H1 (cell line): ENCODE measurements around the gene FSTL4. TPM values are rescaled to one million over a fixed set of nuclear protein-coding genes. Genes with fewer than 3 reads are reported as not detected.

Experiments used
- CTCF ChIA-PET: fragments of 300-600 bp; sonication (Branson Sonifier 250); formaldehyde crosslinking; loops from one replicate; lab custom pipeline; 2021; ENCODE audit not compliant: partially characterized antibody; lab: Charles Lee
- POLR2A ChIA-PET: fragments of 300-600 bp; sonication (Branson Sonifier 250); formaldehyde crosslinking; loops from one replicate; lab custom pipeline; 2021; ENCODE audit warnings: inconsistent platforms; ENCODE audit not compliant: partially characterized antibody; lab: Charles Lee
- DNase-seq, 2 experiments: peaks; one replicate each; pipeline versions ENCODE4 v3.0.0 to v3.0.0-alpha.2; 2010 to 2022; ENCODE audit warnings: low spot score in 2 of 2, low read depth in 1 of 2, mixed read lengths in 1 of 2
- FAIRE-seq: peaks from 2 replicates; lab custom pipeline; 2011; peaks lifted over from hg19 to GRCh38; lab: Jason Lieb, UNC
- H2AFZ ChIP-seq: 2 replicates; pipeline ENCODE4 v1.8.1; 2012; ENCODE audit warnings: low read length, inconsistent platforms
- H2AK5ac ChIP-seq: 2 replicates; pipeline ENCODE4 v1.6.1; 2013; ENCODE audit warnings: low read depth, low read length
- H2BK120ac ChIP-seq: replicated peaks from 2 replicates; pipeline ENCODE3; 2013; ENCODE audit warnings: low read depth, low read length, inconsistent platforms
- H2BK12ac ChIP-seq: 2 replicates; pipeline ENCODE4 v1.6.1; 2013; ENCODE audit warnings: low read depth, low read length
- H2BK15ac ChIP-seq: 2 replicates; pipeline ENCODE4 v1.6.1; 2013; ENCODE audit warnings: low read length
- H2BK20ac ChIP-seq: 2 replicates; pipeline ENCODE4 v1.6.1; 2013; ENCODE audit warnings: low read length
- H2BK5ac ChIP-seq: 2 replicates; pipeline ENCODE4 v1.6.1; 2013; ENCODE audit warnings: low read depth, low read length
- H3K14ac ChIP-seq: 2 replicates; pipeline ENCODE4 v1.6.1; 2013; ENCODE audit warnings: inconsistent platforms; ENCODE audit not compliant: insufficient read length
- H3K18ac ChIP-seq: 2 replicates; pipeline ENCODE4 v1.6.1; 2013; ENCODE audit warnings: low read length; ENCODE audit errors: extremely low read depth
- H3K23ac ChIP-seq: 2 replicates; pipeline ENCODE4 v1.6.1; 2013; ENCODE audit warnings: inconsistent platforms; ENCODE audit not compliant: insufficient read length
- H3K23me2 ChIP-seq: 2 replicates; pipeline ENCODE4 v1.6.1; 2013; ENCODE audit warnings: low read depth, low read length
- H3K27ac ChIP-seq: 2 replicates; pipeline ENCODE4 v1.6.1; 2011; ENCODE audit warnings: low read depth, low read length, inconsistent platforms
- H3K27me3 ChIP-seq, 4 experiments: replicated peaks in 1 of 4; 1 replicate in 1 of 4; 2 replicates in 3 of 4; pipeline versions ENCODE4 v1.6.1 to v1.8.1; 2011 to 2013; ENCODE audit warnings: low read length in 3 of 4, mild to moderate bottlenecking in 3 of 4, inconsistent platforms in 2 of 4, mixed read lengths in 2 of 4, moderate library complexity in 1 of 4; ENCODE audit not compliant: control insufficient read depth in 3 of 4, insufficient read depth in 3 of 4; ENCODE audit errors: extremely low read depth in 1 of 4
- H3K36me3 ChIP-seq, 4 experiments: 2 replicates each; pipeline versions ENCODE4 v1.6.1 to v1.8.1; 2011 to 2013; ENCODE audit warnings: mild to moderate bottlenecking in 4 of 4, low read length in 3 of 4, moderate library complexity in 2 of 4, control low read depth in 1 of 4, inconsistent platforms in 1 of 4; ENCODE audit not compliant: insufficient read depth in 4 of 4, control insufficient read depth in 2 of 4
- H3K4ac ChIP-seq: replicated peaks from 2 replicates; pipeline ENCODE3; 2013; ENCODE audit warnings: low read length, low read depth, mixed read lengths, inconsistent platforms; ENCODE audit not compliant: insufficient read length
- H3K4me1 ChIP-seq, 4 experiments: replicated peaks in 1 of 4; 1 replicate in 1 of 4; 2 replicates in 3 of 4; pipeline versions ENCODE4 v1.6.1 to v1.8.1; 2011 to 2013; ENCODE audit warnings: low read length in 3 of 4, inconsistent platforms in 2 of 4, mixed read lengths in 1 of 4; ENCODE audit not compliant: insufficient read depth in 4 of 4, control insufficient read depth in 3 of 4
- H3K4me2 ChIP-seq, 2 experiments: 2 replicates each; pipeline versions ENCODE4 v1.6.1 to v1.8.1; 2011 to 2013; ENCODE audit warnings: low read depth in 2 of 2, low read length in 2 of 2, control low read depth in 1 of 2, inconsistent platforms in 1 of 2, mild to moderate bottlenecking in 1 of 2; ENCODE audit not compliant: insufficient read depth in 1 of 2
- H3K4me3 ChIP-seq, 4 experiments: fragments of 200-600, 300-600 bp in 1 of 4; sonication (generic), shearing (Covaris generic), sonication (Bioruptor Twin) in 1 of 4; 2 replicates each; pipeline versions ENCODE4 v1.5.1 to v1.8.1; 2011 to 2016; ENCODE audit warnings: low read length in 4 of 4, low read depth in 3 of 4, control low read depth in 2 of 4, inconsistent platforms in 2 of 4, mild to moderate bottlenecking in 2 of 4, mixed read lengths in 1 of 4, moderate library complexity in 1 of 4; ENCODE audit not compliant: insufficient read depth in 2 of 4; ENCODE audit errors: extremely low read depth in 1 of 4
- H3K56ac ChIP-seq: replicated peaks from 2 replicates; pipeline ENCODE3; 2013; ENCODE audit warnings: low read depth, mild to moderate bottlenecking, mixed read lengths, low read length, inconsistent platforms; ENCODE audit not compliant: insufficient read length
- H3K79me1 ChIP-seq: 2 replicates; pipeline ENCODE4 v1.6.1; 2013; ENCODE audit warnings: low read depth, low read length, control low read depth
- H3K79me2 ChIP-seq, 2 experiments: 2 replicates each; pipeline versions ENCODE4 v1.6.1 to v1.8.1; 2012 to 2013; ENCODE audit warnings: low read length in 2 of 2, mild to moderate bottlenecking in 2 of 2, inconsistent platforms in 1 of 2; ENCODE audit not compliant: insufficient read depth in 2 of 2, control insufficient read depth in 1 of 2
- H3K9ac ChIP-seq, 4 experiments: replicated peaks in 1 of 4; 1 replicate in 1 of 4; 2 replicates in 3 of 4; pipeline versions ENCODE4 v1.6.1 to v1.8.1; 2011 to 2013; ENCODE audit warnings: low read depth in 3 of 4, low read length in 3 of 4, control low read depth in 2 of 4, mild to moderate bottlenecking in 2 of 4, moderate library complexity in 2 of 4, inconsistent platforms in 1 of 4; ENCODE audit errors: extremely low read depth in 1 of 4
- H3K9me3 ChIP-seq, 2 experiments: 2 replicates each; pipeline versions ENCODE4 v1.6.1 to v1.8.1; 2012 to 2013; ENCODE audit warnings: mild to moderate bottlenecking in 2 of 2, moderate library complexity in 2 of 2, control low read depth in 1 of 2, inconsistent platforms in 1 of 2, low read depth in 1 of 2, low read length in 1 of 2, mixed read lengths in 1 of 2; ENCODE audit not compliant: insufficient read depth in 2 of 2
- H4K20me1 ChIP-seq, 2 experiments: replicated peaks in 1 of 2; 2 replicates each; pipeline versions ENCODE3 to v1.8.1; 2011 to 2013; ENCODE audit warnings: inconsistent platforms in 2 of 2, low read length in 2 of 2, mild to moderate bottlenecking in 1 of 2; ENCODE audit not compliant: insufficient read depth in 2 of 2, control insufficient read depth in 1 of 2
- H4K5ac ChIP-seq: 2 replicates; pipeline ENCODE4 v1.6.1; 2013; ENCODE audit warnings: low read length, low read depth, mixed read lengths, inconsistent platforms; ENCODE audit not compliant: insufficient read length
- H4K8ac ChIP-seq: 2 replicates; pipeline ENCODE4 v1.8.0; 2013; ENCODE audit warnings: mild to moderate bottlenecking, moderate library complexity, low read length, inconsistent platforms; ENCODE audit not compliant: insufficient read depth; ENCODE audit errors: extremely low read depth
- H4K91ac ChIP-seq: replicated peaks from 2 replicates; pipeline ENCODE3; 2013; ENCODE audit warnings: low read length, mixed read lengths, inconsistent platforms; ENCODE audit not compliant: insufficient read length
- PHF8 ChIP-seq: fragments of 200-600 bp; sonication (generic); conservative IDR thresholded peaks from 2 replicates; pipeline ENCODE4 v1.7.1; 2012; ENCODE audit warnings: low read depth, mild to moderate bottlenecking, inconsistent platforms, low read length, moderate library complexity
- RAD21 ChIP-seq, 2 experiments: IDR thresholded peaks in 1 of 2; conservative IDR thresholded peaks in 1 of 2; 2 replicates each; pipeline ENCODE4 v1.6.1; 2011; ENCODE audit warnings: low read depth in 2 of 2, low read length in 2 of 2, improper control_type of control experiment in 1 of 2, inconsistent platforms in 1 of 2, mild to moderate bottlenecking in 1 of 2, moderate library complexity in 1 of 2
- WGBS, 2 experiments: shearing (Covaris generic) in 1 of 2; methylation state at CpG; one replicate each; pipeline versions ENCODE4 v1.1.6 to v1.1.7; 2013 to 2015; ENCODE audit warnings: low lambda C conversion rate in 2 of 2, mixed read lengths in 2 of 2, inconsistent platforms in 1 of 2, low coverage in 1 of 2, missing lambda C conversion rate in 1 of 2; ENCODE audit not compliant: insufficient replicate concordance in 2 of 2, insufficient coverage in 1 of 2, insufficient read length in 1 of 2; ENCODE audit errors: extremely low coverage in 1 of 2, missing lambda C conversion rate in 1 of 2; 5-methylcytosine and 5-hydroxymethylcytosine counted together
- polyA plus RNA-seq, 7 experiments: library from polyadenylated mRNA; depleted of rRNA in 3 of 7; stranded (reverse) in 5 of 7; unstranded in 2 of 7; fragments of >200 nt in 5 of 7; fragments of 200-250 nt in 2 of 7; gene quantifications; 1 replicate in 5 of 7; 2 replicates in 1 of 7; 4 replicates in 1 of 7; pipeline versions ENCODE4 v1.2.1 to v1.2.3, GENCODE V29; 2011 to 2013; ENCODE audit warnings: missing spikeins in 2 of 7, mixed read lengths in 2 of 7
- total RNA-seq: library from RNA; stranded (reverse); fragmentation: NEBNext Ultra II Directional; extraction: Animal tissue kit (Norgen Biotek cat#: 25700); gene quantifications from 2 replicates; pipeline ENCODE4 v1.2.1, GENCODE V29; 2021
- TF ChIP-seq, protein P1 (sequence below), 3 experiments: IDR thresholded peaks; 1 replicate in 2 of 3; 2 replicates in 1 of 3; pipeline versions ENCODE4 v1.5.1 to v1.6.1; 2011; ENCODE audit warnings: low read length in 3 of 3, mild to moderate bottlenecking in 3 of 3, inconsistent platforms in 2 of 3, low read depth in 1 of 3, moderate library complexity in 1 of 3; ENCODE audit not compliant: insufficient read depth in 1 of 3; ENCODE audit errors: control extremely low read depth in 1 of 3

Gene FSTL4
- total and polyA plus RNA-seq, 2 of the 8 experiments (the other 6 are each of a cell fraction or from before 2014, with no cell fraction given): 3.1 to 4.1 TPM

DNA sequence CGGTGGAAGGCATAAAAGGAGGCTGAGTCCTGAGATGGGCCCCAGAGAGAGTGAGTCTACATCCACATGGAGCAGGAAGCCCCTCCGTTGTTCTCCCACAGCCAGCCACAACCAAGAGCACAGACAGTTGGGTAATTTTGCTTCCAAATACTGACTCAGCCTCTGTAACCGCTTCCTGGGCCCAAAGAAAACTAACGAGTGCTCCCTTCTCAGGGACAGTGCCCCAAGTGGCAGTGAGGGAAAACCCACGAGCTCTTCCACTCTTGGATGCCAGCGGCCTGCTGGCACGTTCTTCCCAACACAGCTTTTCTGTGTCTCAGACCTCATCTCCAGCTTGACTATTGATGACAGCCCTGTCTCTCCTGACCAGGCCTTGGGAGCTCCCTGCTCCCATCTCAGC is 207.6 kb downstream of the FSTL4 start:
- Histone ChIP-seq H3K4me3 (no peak overlapping the region), H3K56ac (no peak overlapping the region), H2BK20ac (no peak overlapping the region), H3K4me1 (peaks cover 1 to 13% (median 7%) of the 10 kb centered on the region in 4 experiments; a peak in 5 of 7 replicates), H3K79me1 (no peaks in the 10 kb centered on the region), H4K5ac (no peak overlapping the region), H3K79me2 (no peaks in the 10 kb centered on the region), H3K9ac (no peak overlapping the region), H3K14ac (no peak overlapping the region), H3K36me3 (no peaks in the 10 kb centered on the region), H3K27ac (no peak overlapping the region), H2BK12ac (no peak overlapping the region), H2BK120ac (no peak overlapping the region), H2BK15ac (no peak overlapping the region), H3K4ac (no peak overlapping the region), H3K9me3 (no peaks in the 10 kb centered on the region), H3K18ac (no peak overlapping the region), H3K27me3 (no peaks in the 10 kb centered on the region), H3K4me2 (no peak overlapping the region), H3K23me2 (no peaks in the 10 kb centered on the region), H2BK5ac (no peak overlapping the region), H4K20me1 (no peaks in the 10 kb centered on the region), H2AFZ (peak overlapping the region; percentile 83; the same call in 1 of the 2 replicates), H3K23ac (no peak overlapping the region), H4K8ac (peak overlapping the region; percentile 42; the same call in 1 of the 2 replicates), H2AK5ac (no peak overlapping the region), H4K91ac (no peak overlapping the region)
- DNase-seq (peak in 1 of 2 experiments; percentile 49), FAIRE-seq (no peak)
- ChIA-PET CTCF (interaction anchor here (0.5 to 10.1 kb wide), 14 partner anchors 9 to 490 kb away, joined by 3 to 122 read pairs (median 3); no protein-coding TSS in a partner anchor), POLR2A (no interaction called here)
- TF ChIP-seq RAD21 (IDR thresholded peaks at IDR 0.05 in 1 of 2, conservative IDR thresholded peaks at IDR 0.05 in 1 of 2; ENCODE audit: low read depth in 2 of 2, low read length in 2 of 2) (peak; percentile 17 to 44; a peak in 3 of 4 replicates), PHF8 (no peak)
- TF ChIP-seq, protein P1, sequence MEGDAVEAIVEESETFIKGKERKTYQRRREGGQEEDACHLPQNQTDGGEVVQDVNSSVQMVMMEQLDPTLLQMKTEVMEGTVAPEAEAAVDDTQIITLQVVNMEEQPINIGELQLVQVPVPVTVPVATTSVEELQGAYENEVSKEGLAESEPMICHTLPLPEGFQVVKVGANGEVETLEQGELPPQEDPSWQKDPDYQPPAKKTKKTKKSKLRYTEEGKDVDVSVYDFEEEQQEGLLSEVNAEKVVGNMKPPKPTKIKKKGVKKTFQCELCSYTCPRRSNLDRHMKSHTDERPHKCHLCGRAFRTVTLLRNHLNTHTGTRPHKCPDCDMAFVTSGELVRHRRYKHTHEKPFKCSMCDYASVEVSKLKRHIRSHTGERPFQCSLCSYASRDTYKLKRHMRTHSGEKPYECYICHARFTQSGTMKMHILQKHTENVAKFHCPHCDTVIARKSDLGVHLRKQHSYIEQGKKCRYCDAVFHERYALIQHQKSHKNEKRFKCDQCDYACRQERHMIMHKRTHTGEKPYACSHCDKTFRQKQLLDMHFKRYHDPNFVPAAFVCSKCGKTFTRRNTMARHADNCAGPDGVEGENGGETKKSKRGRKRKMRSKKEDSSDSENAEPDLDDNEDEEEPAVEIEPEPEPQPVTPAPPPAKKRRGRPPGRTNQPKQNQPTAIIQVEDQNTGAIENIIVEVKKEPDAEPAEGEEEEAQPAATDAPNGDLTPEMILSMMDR (IDR thresholded peaks at IDR 0.05; ENCODE audit: control extremely low read depth in 1 of 3, insufficient read depth in 1 of 3, low read depth in 1 of 3, low read length in 3 of 3): peak; percentile 47 to 67 (median 52)
- 72% methylated on average over 7 of the region's 7 CpGs; no CpG with 5 or more reads in 1 of the 2 experiments for WGBS, 2 experiments
